ENCODE data around the gene SLC27A1.
"Not testable (repeated sequence)": the region's sequence is repeated elsewhere in the genome, so short reads cannot be mapped to it uniquely, and the experiment has no call there.

The SLC27A1 gene

DNA sequence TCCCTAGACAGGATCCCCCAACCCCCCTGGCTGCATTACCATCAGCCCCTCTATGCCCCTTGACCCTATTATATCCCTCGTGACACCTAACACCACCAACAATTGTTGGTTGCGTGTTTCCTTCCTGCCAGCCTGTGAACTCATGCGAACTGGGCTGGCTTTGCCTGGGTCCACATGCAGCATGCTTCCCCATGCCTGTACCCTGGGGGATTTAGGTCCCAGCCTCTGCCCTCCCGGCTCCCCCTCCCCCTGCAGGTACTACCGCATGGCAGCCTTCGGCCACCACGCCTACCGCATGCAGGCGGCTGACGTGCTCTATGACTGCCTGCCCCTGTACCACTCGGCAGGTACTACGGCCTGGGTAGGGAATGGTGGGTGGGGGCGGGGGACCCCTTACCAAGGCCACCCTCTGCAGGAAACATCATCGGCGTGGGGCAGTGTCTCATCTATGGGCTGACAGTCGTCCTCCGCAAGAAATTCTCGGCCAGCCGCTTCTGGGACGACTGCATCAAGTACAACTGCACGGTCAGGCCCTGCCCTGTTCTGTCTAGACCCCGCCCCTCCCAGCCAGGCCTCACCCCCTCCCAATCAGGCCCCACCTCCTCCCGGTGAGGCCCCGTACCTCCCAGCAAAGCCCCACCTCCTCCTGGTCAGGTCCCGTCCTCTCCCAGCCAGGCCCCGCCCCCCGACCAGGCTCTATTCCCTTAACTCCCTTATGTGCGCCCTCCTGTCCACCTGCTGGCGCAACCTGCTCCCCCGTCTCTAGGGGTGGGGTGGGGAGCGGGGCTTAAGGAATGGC, 18.5 kb downstream of the SLC27A1 start:
- DNase-seq: no peak

GRCh38 chr19:17489392-17490030, 19.2 kb downstream of the SLC27A1 start:
- DNase-seq: no peak

- DNase-seq: no peak
Observed at GRCh38 chr19:17490411-17490810, 20.1 kb downstream of the SLC27A1 start.

DNA sequence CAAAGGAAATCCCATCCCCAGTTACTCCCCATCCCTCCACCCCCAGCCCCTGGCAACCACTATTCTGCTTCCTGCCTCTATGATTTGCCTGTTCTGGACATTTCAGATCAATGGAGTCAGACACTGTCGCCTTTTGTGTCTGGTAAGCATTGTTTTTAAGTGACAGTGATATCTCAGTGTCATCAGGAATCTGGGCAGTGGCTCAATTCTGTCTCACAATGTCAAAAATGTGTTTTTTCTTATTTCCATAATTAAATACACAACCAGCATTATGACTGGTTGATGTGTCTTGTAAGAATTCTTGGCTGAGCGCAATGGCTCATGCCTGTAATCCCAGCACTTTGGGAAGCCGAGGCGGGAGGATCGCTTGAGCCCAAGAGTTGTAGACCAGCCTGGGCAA, 21.0 kb downstream of the SLC27A1 start:
- no peak for DNase-seq

GRCh38 chr19:17495639-17496296, 25.4 kb downstream of the SLC27A1 start:
- DNase-seq: no peak

- DNase-seq: no peak
Observed at GRCh38 chr19:17496337-17496997, 26.1 kb downstream of the SLC27A1 start.

GRCh38 chr19:17497149-17497798, 26.9 kb downstream of the SLC27A1 start:
- no peak for DNase-seq

GRCh38 chr19:17499025-17499424, 28.7 kb downstream of the SLC27A1 start:
- not testable (repeated sequence) for DNase-seq

DNA sequence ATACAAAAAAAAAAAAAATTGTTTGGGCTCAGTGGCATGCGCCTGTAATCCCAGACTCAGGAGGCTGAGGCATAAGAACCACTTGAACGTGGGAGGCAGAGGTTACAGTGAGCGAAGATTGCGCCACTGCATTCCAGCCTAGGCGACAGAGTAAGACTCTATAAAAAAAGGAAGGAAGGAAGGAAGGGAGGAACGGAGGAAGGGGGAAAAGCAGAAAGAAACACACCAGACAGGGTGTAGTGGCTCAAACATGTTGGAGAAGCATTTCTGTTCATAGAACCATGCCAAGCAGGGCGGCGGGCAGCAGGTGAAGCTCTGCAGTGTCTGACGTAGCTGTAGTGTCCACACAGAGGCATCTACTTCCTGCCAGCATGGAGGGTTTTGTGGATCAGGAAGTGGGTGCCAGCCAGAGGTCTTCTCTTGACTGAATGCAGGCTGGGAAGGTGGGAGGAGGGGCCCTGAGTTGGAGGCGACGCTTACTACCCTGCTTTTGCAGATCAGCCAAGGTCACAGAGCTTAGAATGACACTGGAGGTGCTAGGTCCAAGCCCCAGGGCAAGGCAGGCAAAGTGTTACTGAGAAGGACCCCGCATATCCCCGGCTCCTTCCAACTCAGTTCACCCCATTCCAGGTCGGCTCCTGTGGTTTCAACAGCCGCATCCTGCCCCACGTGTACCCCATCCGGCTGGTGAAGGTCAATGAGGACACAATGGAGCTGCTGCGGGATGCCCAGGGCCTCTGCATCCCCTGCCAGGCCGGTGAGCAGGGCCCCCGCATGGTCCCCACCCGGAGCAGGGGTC, 29.5 kb downstream of the SLC27A1 start:
- DNase-seq: no peak

DNA sequence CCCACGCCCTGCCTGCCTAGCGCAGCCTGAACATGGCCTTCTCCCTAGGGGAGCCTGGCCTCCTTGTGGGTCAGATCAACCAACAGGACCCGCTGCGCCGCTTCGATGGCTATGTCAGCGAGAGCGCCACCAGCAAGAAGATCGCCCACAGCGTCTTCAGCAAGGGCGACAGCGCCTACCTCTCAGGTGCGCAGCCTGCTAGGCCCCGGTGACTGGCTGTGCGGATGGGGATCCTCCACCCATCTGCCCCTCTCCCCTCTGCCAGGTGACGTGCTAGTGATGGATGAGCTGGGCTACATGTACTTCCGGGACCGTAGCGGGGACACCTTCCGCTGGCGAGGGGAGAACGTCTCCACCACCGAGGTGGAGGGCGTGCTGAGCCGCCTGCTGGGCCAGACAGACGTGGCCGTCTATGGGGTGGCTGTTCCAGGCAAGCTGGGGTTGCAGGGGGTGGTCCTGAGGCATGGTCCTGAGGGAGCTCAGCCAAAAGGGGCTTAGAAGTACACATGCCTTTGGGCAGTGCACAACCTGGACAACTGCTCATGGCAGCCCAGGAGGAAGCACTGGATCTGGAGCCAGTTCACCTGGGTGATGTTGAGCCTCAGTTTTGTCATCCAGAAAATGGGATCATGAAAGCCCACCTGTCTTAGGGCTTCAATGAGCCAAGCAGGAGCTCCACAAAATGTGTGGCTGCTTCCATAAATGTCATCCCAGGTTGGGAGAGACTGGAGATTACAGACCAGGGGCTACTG, 30.3 kb downstream of the SLC27A1 start:
- no peak for DNase-seq

- DNase-seq: no peak
Observed at GRCh38 chr19:17503240-17503639, 32.9 kb downstream of the SLC27A1 start.

DNA sequence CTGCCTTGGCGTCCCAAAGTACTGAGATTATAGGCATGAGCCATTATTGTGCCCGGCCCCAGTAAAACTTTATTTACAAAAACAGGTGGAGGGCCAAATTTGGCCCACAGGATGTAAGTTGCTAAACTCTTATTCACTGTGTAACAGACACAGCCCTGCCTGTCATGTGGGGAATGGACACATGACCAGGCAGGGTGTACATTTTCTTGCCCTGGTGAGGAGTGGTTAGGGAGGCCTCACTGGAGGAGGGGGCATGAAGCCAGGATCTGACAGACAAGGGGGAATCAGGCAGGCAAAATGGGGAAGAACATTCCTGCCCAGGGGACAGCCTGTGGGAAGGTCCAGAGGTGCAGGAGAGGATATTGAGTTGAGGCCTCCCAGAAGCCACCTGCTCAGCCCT, 33.7 kb downstream of the SLC27A1 start:
- no peak for DNase-seq

- DNase-seq: no peak
Observed at GRCh38 chr19:17504456-17504855, 34.1 kb downstream of the SLC27A1 start.

- DNase-seq: no peak
Observed at GRCh38 chr19:17505223-17505622, 34.9 kb downstream of the SLC27A1 start.

GRCh38 chr19:17506745-17507144, 36.4 kb downstream of the SLC27A1 start:
- no peak for DNase-seq

- DNase-seq: not testable (repeated sequence)
Observed at GRCh38 chr19:17508558-17508933, 38.2 kb downstream of the SLC27A1 start.

DNA sequence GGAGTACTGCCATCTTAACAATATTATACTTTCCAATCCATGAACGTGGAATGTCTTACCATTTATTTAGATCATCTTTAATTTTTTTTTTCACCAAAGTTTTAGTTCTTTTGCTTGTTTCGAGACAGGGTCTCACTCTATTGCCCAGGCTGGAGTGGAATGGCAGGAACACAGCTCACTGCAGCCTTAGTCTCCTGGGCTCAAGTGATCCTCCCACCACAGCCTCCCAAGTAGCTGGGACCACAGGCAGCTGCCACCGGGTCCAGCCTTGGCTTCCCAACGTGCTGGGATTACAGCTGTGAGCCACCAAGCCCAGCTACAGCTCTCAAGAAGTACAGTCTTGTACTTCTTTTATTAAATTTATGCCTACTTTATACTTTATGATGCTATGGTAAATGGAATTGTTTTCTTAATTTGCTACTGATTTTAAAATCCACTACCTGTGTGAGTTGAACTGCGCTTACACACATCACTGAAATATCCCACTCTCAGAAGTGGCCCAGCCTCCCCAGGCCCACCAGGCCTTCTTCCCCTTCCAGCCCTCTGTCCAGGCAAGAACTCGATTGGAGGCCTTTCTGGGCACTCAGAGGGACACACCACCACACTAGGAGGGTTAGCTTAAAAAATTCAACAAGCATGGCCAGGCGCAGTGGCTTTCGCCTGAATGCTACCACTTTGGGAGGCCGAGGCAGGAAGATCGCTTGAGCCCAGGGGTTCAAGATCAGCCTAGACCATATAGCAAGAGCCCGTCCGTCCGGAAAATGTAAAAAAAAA, 40.1 kb downstream of the SLC27A1 start:
- no peak for DNase-seq

DNA sequence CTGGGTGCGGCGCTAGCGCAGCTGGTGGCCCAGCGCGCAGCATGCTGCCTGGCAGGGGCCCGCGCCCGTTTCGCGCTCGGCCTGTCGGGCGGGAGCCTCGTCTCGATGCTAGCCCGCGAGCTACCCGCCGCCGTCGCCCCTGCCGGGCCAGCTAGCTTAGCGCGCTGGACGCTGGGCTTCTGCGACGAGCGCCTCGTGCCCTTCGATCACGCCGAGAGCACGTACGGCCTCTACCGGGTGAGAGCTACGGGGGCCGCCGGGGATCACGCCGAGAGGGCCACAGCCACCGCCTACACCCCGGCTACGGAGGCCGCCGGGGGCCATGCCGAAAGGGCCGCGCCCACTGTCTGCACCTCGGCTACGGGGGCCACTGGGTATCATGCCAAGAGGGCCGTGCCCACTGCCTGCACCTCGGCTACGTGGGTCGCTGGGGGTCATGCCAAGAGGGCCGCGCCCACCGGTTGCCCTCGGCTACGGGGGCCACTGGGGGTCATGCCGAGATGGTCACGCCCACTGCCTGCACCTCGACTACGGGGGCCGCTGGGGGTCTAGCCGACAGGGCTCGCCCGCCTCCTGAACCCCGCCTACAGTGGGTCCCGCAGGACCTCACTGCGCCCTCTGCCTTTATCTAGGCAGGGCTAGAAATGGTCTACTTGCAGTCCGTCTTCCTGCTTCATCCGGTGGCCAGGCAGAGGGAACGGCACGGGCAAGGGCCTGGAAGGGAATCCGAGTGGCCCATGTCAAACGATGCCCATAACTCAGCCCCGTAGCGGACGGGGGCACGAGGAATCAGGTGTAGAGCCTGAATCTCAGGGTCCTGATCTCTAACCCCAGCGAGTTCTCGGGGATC, 41.6 kb downstream of the SLC27A1 start:
- DNase-seq: peak; percentile 45

- DNase-seq: no peak
Observed at GRCh38 chr19:17512574-17512939, 42.2 kb downstream of the SLC27A1 start.
